SK-N-MC (cell line): ENCODE data around the gene CD300LG.

Experiments used
- EZH2 ChIP-seq: fragments of 200-600 bp; sonication (generic); IDR thresholded peaks from one replicate; pipeline ENCODE4 v1.6.1; 2017; ENCODE audit warnings: antibody characterized with exemption
- FOXP2 ChIP-seq: optimal IDR thresholded peaks from 2 replicates; pipeline ENCODE3; 2011; ENCODE audit warnings: mild to moderate bottlenecking, moderate library complexity; ENCODE audit not compliant: insufficient read depth; ENCODE audit errors: extremely low read length, control extremely low read depth
- POLR2AphosphoS5 ChIP-seq: IDR thresholded peaks from 2 replicates; pipeline ENCODE4 v1.6.1; 2012; ENCODE audit warnings: mild to moderate bottlenecking, low read depth, low read length, borderline replicate concordance

- no peak for TF ChIP-seq EZH2
- TF ChIP-seq POLR2AphosphoS5: no peak
- TF ChIP-seq FOXP2: no peak
These were observed 58.5 kb downstream of the CD300LG start for GRCh38 chr17:43905400-43905984.
